Hematopoietic multipotent progenitor cell treated with erythropoietin and hydrocortisone succinate and interleukin-3 and kit ligand, for 6 days (in vitro differentiated cells): ENCODE results near the gene DQX1.

Experiments
- DNase-seq: peaks from one replicate; pipeline ENCODE4 v3.0.0-alpha.2; 2015

The DQX1 gene

GRCh38 chr2:74510272-74510671, 15.8 kb downstream of the DQX1 start:
- no peak for DNase-seq

DNA sequence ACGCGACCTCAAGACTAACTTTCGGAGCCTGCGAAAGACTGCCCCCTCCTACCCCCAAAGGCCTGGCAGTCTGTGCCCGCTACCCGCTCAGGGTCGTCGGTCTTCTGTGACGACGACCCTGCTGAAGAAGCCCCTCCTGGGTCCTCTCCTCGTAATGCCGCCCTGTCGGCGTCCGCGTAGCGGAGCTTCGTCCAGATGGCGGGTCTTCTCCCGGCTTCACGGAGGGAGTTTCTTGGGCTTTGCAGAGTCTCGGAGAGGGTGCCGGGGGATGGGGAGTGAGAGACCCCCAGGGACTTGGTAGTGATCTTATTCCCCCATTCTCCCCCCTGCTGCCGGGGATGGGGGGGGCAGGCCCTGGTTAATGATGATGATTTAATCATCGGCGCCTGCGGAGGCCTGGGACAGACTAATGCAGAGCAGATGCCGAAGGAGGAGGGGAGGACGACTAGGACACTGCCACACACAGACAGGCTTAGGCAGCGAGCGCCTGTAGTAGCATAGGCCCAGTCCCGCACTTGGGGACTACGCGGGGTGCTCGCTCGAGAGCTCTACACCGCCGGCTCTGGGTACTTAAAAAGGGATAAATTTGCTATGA, 18.0 kb downstream of the DQX1 start:
- DNase-seq: peak; percentile 53

DNA sequence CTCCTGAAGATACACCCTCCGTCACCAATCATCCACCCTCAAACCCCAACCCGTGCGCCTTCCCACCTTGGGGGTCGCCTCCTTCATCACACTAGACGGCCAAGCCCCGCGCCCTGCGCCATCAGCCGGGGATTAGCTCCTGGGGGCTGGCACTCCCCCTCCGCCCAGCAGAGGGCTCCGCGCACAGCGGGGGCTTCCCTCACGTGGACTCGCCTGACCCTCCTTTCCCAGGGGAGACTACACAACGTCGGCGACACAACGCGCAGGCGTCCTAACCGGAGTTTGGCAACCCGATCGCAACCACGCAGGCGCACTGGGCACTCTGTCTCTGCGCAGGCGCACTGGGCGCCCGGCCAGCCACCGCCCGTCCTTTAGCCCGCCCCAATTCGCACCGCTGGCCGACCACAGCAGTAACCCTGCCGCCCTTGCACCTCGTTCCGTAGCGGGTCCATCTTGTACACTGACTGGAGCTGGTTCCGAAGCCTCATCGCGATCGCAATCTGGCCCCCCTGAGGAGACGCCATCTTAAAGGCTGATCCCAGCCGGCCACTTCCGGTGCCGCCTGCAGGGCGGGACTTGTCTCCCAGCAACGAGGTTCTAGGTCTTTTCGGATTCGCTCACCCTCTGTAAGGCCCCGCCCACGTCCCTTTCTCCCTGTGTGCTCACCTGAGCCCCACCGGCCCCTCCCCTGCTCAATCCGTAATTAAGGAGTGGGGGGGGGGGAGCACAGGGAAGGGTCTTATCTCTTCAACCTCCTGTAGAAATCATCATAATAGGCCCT, 18.7 kb downstream of the DQX1 start, which contains the start of gene PCGF1:
Gene PCGF1 (minus strand): TSS at position 551 of the 781 bp plus-strand sequence. CDS start 27 bp downstream, at position 524.
- DNase-seq: peak; percentile 99

DNA sequence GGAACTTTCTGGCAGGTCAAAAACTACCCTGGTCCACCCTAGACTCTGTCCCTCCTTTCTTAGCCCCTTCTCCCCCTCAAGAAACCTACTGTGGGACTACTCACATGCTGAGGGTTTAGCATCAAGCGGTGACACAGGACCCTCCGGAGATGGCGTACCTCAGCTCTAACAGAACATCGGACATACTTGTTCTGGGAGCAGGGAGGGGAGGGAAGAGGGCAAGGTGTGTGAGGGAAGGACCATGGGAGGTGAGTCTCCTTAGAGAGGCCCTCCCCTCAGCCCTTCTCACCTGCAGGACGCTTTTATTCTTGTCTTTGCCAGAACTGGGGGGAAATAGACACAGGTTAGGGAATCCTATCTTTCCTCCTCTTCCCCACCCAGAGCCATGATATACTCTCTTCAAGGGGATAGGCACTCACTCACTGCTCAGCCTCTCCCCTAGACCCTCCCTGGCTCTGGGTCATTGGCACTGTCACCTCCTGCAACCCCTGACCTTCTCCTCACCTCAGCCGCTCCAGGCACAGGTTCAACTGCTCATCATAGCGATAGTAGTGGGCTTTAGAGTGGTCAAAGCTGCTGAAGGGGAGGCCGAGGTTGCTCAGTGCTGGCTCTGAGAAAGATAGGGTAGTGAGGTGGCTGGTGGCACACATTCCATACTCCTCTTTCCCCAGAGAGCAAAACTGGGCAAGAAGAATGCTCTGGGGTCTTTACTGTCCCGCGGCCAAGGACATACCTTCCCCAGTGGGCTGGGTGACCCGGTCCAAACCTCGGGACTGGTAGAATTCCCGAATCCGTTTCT, 20.4 kb downstream of the DQX1 start:
- no peak for DNase-seq

GRCh38 chr2:74504591-74504990, 21.4 kb downstream of the DQX1 start:
- DNase-seq: no peak

DNA sequence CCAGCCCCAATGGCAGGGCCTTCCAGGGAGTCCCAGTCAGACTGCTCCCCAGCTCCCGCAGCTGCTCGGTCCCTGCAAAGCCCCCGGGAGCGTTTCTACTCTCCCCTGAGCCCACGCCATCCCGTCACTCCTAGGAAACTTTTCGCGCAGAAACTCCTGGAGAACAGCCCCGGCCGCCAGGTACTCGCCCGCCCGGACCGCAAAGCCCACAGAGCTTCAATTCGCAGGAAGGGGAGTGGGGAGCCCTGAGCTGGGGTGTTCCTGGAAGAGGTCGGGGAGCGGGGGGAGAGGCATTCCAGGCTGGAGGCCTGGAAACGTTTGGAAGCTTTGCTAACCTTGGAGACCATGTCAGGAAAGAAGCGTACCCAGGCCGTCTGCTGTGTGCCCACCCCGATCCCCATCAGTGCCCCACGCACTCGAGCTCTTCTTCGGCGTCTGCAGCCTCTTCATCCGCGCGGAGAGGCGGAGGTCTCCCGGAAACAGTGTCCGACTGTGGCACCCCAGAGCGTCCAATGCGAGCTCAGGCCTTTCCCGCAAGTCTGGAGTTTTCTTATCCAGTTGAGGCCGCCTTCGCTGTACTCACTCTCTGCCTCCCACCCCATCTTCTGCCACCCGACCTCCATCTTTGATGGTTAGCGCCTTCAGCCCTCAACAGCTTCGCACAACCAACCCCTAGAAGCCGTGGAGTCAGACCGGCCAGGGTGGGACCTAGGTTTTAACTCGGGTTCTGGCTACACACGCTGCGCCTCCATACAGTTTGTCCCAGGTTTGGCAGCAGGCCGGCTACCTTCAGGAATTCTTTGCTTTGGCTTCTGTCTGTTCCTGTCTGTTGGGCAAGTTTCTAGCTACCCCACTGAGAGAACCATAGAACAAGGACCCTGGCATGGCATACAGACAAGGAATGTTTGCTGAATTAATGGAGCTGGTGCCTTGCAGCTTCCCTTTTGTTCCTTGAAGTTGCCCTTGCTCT, 22.2 kb downstream of the DQX1 start:
- DNase-seq: no peak

DNA sequence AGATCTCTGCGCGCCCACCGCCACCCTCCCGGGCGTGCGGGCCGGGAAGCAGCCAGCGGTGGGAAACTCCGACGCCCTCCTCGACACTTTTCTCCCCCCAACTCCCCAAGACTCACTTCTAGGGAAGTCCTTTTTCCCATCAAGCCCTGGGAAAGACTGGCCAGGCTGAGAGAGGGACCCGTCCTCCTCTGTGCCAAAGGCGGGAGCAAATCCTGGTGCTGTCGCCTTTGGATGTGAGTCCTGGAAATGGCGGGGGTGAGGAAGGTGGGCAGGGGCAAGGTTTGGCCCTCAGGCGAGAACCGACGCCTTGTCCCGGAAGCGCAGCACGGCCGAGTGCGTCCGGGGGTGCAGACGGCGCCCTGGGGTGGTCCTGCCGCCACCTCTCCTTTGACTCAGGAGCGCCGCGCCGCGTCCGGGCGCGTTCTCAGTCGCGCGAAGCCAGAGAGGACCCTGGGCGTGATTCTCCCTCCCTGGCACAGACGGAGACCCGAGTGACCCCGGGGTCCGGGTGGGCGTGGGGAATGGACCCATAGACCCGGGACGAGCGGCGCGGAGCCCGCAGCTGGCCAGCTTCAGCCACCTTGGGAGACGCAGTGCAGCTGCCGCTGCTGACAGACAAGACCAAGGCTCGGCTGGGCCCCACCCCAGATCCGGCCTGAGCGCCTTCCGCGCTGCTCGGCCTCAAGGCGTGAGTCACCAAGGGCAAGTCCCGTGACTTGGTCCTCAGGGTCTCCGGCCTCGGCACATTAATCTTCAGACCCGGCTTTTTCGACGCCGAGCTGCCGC, 23.1 kb downstream of the DQX1 start:
- peak; percentile 88 for DNase-seq

DNA sequence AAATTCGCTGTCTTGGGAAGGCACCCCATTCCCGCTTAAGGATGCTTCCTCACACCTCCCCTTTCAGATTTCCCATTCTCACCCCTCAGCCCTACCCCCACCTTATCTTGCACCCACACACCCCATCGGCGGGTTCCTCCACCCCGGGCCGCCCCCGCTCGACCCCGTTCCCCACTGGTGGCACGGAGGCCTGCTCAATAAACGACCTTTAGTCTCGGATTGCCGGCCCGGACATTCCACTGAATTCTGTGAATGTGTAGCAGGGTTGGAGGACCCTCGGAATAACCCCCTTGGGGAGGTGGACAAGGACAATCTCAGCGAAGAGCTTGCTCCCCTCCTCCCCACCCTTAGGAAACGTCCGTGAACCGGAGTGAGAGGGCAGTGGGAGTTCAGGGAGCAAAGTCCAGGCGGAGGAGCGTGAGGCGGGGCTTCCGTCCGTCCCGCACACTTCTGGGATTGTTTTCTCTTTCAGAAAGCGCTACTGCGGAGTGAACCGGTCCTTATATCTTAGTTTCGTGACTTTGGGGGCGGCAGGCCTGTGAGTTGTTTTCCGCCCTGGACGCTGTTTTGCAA, 23.8 kb downstream of the DQX1 start:
- no peak for DNase-seq

DNA sequence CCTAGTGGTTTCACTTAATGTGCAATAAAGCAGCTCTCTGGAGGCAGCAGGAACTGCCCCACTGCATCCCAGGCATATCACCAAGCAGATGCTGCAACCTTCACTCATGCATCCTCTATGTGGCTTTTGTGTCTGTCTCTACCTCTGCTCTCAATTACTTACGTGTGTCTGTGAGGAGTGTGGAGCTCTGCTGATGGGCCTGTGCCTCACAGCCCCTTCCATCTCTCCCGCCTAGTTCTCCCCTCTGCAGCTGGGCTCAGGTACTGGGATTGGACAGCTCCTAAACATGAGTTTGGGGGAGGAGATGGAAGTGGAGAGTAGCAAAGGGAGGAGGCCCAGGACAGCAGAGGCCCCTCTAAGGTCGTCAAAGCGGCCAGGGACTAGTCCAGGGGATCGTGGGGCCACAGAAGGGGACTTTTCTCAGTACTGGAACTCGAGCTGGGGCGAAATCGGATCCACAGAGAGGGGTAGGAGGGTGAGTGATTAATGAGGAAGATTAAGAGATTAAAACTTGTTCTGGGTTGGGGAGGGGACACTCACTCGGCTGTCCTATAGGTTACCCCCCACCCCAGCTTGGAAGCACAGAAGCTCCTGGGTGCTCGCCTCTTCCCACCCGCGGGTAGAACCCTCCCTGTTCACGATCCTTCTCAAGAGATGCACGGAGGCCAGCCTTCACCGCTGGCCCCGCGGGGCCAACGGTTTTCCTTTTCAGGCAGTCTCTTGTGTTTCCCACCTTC, 24.5 kb downstream of the DQX1 start:
- DNase-seq: no peak

GRCh38 chr2:74500578-74500946, 25.5 kb downstream of the DQX1 start:
- DNase-seq: no peak

DNA sequence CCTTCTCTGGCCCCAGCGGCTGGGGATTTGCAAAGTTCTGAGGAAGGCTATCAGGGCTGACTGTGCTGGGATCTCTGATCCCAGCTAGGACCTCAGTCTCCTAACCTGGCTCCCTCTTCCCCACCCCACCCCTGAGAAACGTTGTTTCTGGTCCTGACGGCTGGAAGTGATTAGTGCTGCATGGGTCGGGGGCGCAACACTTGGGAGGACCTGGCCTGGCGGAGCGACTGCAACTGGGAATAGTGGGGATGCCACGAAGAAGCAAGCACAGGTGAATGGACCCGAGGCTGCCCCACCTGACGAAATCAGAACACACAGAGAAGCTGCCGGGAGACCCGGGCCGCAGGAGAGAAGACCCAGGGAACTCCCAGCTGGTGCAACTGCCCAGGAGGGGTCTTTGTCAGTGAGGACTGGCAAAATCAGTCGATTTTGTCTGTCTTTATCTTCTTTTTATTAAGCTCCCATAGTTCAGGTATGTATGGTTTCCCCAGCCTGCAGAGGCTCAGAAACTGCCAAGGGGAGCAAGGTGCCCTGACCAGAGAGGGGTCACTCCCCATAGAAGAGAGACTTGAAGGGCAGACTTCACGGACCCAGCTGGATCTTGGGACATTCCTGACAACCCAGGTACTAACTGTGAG, 26.0 kb downstream of the DQX1 start:
- no peak for DNase-seq

DNA sequence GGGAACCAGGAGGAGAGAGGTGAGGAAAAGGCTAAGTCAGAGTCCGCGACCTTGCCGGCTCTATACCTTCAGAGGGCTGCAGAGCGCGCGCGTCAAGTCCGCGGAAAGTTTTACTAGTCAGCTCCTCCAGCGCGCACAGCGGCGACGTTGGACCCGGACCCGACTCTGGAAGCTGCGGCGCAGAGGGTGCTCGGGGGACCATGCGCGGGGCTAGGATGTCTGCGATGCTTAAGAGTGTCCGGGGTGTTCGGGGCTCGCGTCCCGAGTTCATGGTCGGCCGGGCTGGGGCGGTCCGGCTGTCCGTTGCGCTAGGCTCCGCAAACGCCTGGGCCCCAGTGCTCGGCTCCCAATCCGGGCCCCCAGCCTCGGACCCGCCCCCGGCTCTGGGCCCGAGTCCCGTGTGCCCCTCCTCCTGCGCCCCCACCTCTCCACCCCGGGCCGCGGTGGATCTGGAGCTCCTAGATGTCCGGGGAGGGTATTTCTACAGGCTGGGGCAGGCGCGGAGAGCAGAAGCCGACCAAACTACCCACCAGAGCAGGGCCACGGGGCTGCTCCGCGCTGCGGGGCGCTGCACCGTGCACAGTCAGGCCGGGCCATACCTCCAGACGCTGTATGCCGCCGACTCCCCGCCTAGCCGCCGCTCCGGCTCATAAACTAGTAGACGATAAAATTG, 26.6 kb downstream of the DQX1 start, which contains the start of gene LBX2:
Gene LBX2 (minus strand): TSS at position 337 of the 673 bp plus-strand sequence. CDS start 66 bp downstream, at position 271.
- DNase-seq: peak; percentile 67

DNA sequence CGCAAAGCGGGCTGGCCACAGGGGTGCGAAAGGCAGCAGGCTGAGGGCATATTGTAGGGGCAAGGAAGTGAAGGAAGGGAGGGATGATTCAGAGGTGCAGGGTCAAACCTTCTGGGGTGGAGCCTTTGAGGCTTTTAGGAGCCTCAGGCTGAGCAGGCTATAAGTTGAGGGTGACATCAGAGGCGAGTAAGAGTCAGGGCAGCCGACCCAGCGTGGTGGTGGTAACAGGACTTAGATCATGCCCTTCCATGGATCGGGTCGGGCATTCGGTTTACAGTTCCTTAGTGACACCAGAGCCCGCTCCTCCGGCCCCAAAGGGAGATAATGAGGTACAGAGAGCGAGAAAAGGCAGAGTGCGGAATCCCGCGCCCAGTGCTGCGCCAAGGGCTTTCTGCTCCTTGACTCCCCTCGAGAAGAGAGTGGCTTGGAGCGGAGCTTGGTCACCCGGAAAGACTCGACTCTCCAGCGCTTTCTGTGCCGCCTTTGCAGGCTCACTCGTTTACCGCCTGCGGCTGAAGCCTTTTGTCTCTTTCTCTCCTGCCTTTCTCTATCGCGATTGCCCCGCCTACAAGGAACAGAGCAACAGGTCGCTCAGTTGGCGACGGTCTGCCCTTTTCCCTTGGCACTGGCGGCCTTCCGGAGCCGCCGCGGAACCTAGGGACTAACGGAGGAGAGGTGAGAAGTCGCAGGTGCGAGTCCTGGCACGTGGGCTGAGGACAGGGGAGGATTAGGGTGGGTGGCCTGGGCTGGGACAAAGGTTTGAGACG, 27.3 kb downstream of the DQX1 start:
- DNase-seq: peak; percentile 65

GRCh38 chr2:74497777-74498499, 28.1 kb downstream of the DQX1 start:
- peak; percentile 53 for DNase-seq

DNA sequence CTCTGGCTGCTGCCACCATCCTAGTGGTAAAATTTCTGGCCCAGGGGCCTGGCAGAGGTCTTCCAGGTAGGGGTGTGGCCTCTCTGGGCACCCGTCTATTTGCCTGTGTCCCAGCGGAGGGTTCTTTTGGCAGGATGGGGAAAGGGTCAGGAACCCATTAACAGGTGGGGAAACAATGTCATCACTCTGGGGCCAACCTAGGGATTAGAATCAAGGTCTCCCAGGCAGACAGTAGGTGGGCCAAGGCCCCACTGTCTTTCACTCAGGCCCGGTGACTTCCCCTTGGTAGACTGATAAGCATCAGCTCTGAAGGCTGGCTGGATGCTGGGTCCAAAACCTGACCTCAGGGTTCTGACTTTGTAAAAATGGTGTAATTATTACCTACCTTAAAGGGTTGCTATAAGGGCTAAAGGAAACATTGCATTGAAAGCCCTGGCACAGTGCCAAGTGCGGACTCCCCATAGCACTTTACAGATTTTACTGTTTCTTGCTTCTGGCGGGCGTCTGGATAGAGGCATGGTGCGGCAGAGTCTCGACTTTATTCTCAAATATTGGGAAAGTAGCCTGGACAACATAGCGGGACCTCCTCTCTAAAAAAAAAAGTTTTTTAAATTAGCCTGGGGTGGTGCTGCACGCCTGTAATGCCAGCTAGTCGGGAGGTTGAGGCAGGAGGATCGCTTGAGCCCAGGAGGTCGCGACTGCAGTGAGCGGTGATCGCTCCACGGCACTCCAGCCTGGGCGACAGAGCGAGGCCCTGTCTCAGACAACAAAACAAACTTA, 28.8 kb downstream of the DQX1 start:
- DNase-seq: no peak

DNA sequence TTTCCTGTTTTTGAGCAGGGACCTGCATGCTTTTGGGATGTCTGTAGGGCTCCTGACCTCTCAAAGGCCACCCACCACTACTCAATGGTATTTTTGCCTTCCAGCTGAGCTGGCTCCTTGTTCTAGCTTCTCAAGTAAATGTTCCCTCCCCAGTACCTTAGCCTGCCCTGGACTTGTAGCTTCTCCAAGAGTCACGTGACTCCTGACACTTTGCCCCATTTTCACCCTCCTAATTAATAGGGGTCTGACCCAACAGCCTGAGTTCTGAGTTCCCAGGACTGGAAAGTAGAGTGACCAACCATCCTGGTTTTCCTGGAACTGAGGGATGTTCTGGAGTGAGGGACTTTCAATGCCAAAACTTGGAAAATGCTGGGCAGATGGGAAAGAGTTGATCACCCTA, 30.6 kb downstream of the DQX1 start:
- DNase-seq: no peak

DNA sequence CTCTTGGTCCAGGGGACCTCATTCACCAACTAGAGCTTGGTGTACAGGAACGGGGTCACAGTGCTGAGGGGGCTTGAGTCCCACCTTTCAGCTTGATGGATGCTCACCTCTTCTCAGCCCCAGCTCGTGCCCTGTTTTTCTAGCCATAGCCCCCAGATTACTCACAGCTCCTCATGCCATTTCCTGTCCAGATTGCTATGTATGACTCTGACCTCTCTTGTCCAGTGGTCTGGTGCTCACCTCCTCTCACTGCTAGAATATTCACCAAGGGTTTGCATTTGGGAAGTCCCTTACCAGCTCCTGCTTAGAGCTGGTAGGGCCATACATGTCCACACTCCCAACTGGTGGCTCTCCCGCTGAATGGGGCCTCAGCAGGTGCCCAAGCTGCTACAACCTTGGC, 32.5 kb downstream of the DQX1 start:
- no peak for DNase-seq
